GM12892 (cell line): ENCODE data around the gene HTRA1.

Experiments
- POLR2A ChIP-seq: IDR thresholded peaks from 2 replicates; pipeline ENCODE4 v1.6.1; 2011; ENCODE audit warnings: low read depth, low read length, control low read depth
- POLR2AphosphoS5 ChIP-seq: IDR thresholded peaks from 2 replicates; pipeline ENCODE4 v1.6.1; 2011; ENCODE audit warnings: low read depth, low read length, control low read depth
- TAF1 ChIP-seq: IDR thresholded peaks from 2 replicates; pipeline ENCODE4 v1.6.1; 2011; ENCODE audit warnings: low read depth, mild to moderate bottlenecking, control low read depth, low read length, borderline replicate concordance

GRCh38 chr10:122419016-122419415 lies 42.3 kb upstream of the HTRA1 start:
- TF ChIP-seq POLR2A: no peak
- TF ChIP-seq POLR2AphosphoS5: no peak
- no peak for TF ChIP-seq TAF1
